GM23248 (cell line): Measurements from ENCODE around the gene CCDC138. TPM values are rescaled to one million over a fixed set of nuclear protein-coding genes. Genes with fewer than 3 reads are reported as not detected.
"Not testable (repeated sequence)": the region's sequence is repeated elsewhere in the genome, so short reads cannot be mapped to it uniquely, and the experiment has no call there.

Experiments used
- DNase-seq: peaks from one replicate; pipeline ENCODE4 v3.0.0-alpha.2; 2015
- H2AFZ ChIP-seq: fragments of 200-600 bp; sonication (generic); 2 replicates; pipeline ENCODE4 v1.6.1; 2016; ENCODE audit warnings: antibody characterized with exemption
- H3F3A ChIP-seq: fragments of 200-600 bp; sonication (generic); 2 replicates; pipeline ENCODE4 v1.6.1; 2016; ENCODE audit warnings: mild to moderate bottlenecking, antibody characterized with exemption, mixed run types; ENCODE audit not compliant: insufficient read depth
- H3K27ac ChIP-seq: fragments of 200-600 bp; sonication (generic); 2 replicates; pipeline ENCODE4 v1.5.1; 2016; ENCODE audit warnings: mild to moderate bottlenecking
- H3K27me3 ChIP-seq: fragments of 200-600 bp; sonication (generic); replicated peaks from 2 replicates; pipeline ENCODE4 v1.6.1; 2016; ENCODE audit warnings: mild to moderate bottlenecking; ENCODE audit not compliant: insufficient read depth
- H3K36me3 ChIP-seq: fragments of 200-600 bp; sonication (generic); 2 replicates; pipeline ENCODE4 v1.6.1; 2016; ENCODE audit warnings: low read depth, mild to moderate bottlenecking
- H3K4me1 ChIP-seq: fragments of 200-600 bp; sonication (generic); 2 replicates; pipeline ENCODE4 v1.6.1; 2016; ENCODE audit warnings: mild to moderate bottlenecking; ENCODE audit not compliant: insufficient read depth
- H3K4me2 ChIP-seq: fragments of 200-600 bp; sonication (generic); one replicate; pipeline ENCODE4 v1.6.1; 2016; ENCODE audit warnings: mild to moderate bottlenecking; ENCODE audit not compliant: unreplicated experiment
- H3K4me3 ChIP-seq: fragments of 200-600 bp; sonication (generic); 2 replicates; pipeline ENCODE4 v1.5.1; 2016; ENCODE audit warnings: mild to moderate bottlenecking
- H3K79me2 ChIP-seq: fragments of 200-600 bp; sonication (generic); 2 replicates; pipeline ENCODE4 v1.6.1; 2016; ENCODE audit warnings: mild to moderate bottlenecking; ENCODE audit not compliant: insufficient read depth
- H3K9ac ChIP-seq: fragments of 200-600 bp; sonication (generic); 2 replicates; pipeline ENCODE4 v1.6.1; 2016; ENCODE audit warnings: mild to moderate bottlenecking
- H3K9me2 ChIP-seq: fragments of 200-600 bp; sonication (generic); 2 replicates; pipeline ENCODE4 v1.6.1; 2016; ENCODE audit warnings: mixed run types, mild to moderate bottlenecking, moderate library complexity; ENCODE audit not compliant: insufficient read depth
- H3K9me3 ChIP-seq: fragments of 200-600 bp; sonication (generic); one replicate; pipeline ENCODE4 v1.6.1; 2017; ENCODE audit warnings: low read depth
- H4K20me1 ChIP-seq: fragments of 200-600 bp; sonication (generic); 2 replicates; pipeline ENCODE4 v1.6.0; 2016; ENCODE audit not compliant: insufficient read depth
- EZH2 ChIP-seq: fragments of 200-600 bp; sonication (generic); IDR thresholded peaks from 2 replicates; pipeline ENCODE4 v1.6.1; 2018; ENCODE audit warnings: antibody characterized with exemption, mild to moderate bottlenecking; ENCODE audit not compliant: insufficient read depth, poor library complexity, severe bottlenecking
- EZH2phosphoT487 ChIP-seq: fragments of 200-600 bp; sonication (generic); IDR thresholded peaks from 2 replicates; pipeline ENCODE4 v1.6.1; 2018; ENCODE audit warnings: antibody characterized with exemption, moderate library complexity, mild to moderate bottlenecking, low read depth; ENCODE audit not compliant: insufficient read depth
- WGBS, 2 experiments: methylation state at CpG; one replicate each; pipeline ENCODE4 v1.1.6; 2015 to 2017; ENCODE audit warnings: low lambda C conversion rate in 2 of 2, low coverage in 1 of 2; ENCODE audit errors: missing lambda C conversion rate in 2 of 2; 5-methylcytosine and 5-hydroxymethylcytosine counted together
- in situ Hi-C: fragments of 300-500 bp; cut with MboI; formaldehyde crosslinking; loops from 2 replicates; pipeline ENCODE4 v1.15.0; 2020
- polyA plus RNA-seq: library from polyadenylated mRNA; unstranded; fragments of >200 nt; fragmentation: Nextera tagmentation; extraction: Ambion mirVana; gene quantifications from 2 replicates; pipeline ENCODE4 v1.2.1, GENCODE V29; 2016
- total RNA-seq: library from RNA; depleted of rRNA; stranded (reverse); fragments of >200 nt; shearing (Covaris generic); gene quantifications from 2 replicates; pipeline ENCODE4 v1.2.3, GENCODE V29; 2014; rRNA removed

CCDC138 gene
- total RNA-seq (2.7 and 4.1 TPM in 2 replicates), polyA plus RNA-seq (1.8 and 3.2 TPM in 2 replicates)

GRCh38 chr2:108786354-108787215 is at the start of gene CCDC138:
CCDC138 (plus strand) TSS chr2:108786771; CDS start chr2:108786823, 52 bp downstream.
- Histone ChIP-seq H3K9me2 (no peaks in the 10 kb centered on the region), H3K9me3 (no peaks in the 10 kb centered on the region), H3K27me3 (no peaks in the 10 kb centered on the region), H3K36me3 (peaks cover 32% of the 10 kb centered on the region), H3K9ac (peak within 1 kb of the TSS; percentile 95), H3K4me3 (peak within 1 kb of the TSS; percentile 91), H3K27ac (peak within 1 kb of the TSS; percentile 81), H4K20me1 (no peaks in the 10 kb centered on the region), H3K79me2 (peaks cover 10% of the 10 kb centered on the region), H2AFZ (peak within 1 kb of the TSS; percentile 90), H3F3A (peaks cover 30% of the 10 kb centered on the region), H3K4me2 (peak within 1 kb of the TSS; percentile 97), H3K4me1 (peaks cover 10% of the 10 kb centered on the region)
- in situ Hi-C loops, result no loop called here
- peak; percentile 97 for DNase-seq
- whole genome bisulfite sequencing, 2 experiments, result 1% methylated on average over 54 to 62 of the region's 78 CpGs
- TF ChIP-seq EZH2phosphoT487 (no peak), EZH2 (no peak)

GRCh38 chr2:108757973-108758372 is 28.6 kb upstream of the CCDC138 start:
- in situ Hi-C loops, H3K27me3 ChIP-seq, DNase-seq, H4K20me1 ChIP-seq, H3K4me3 ChIP-seq, H3K4me1 ChIP-seq, H3K4me2 ChIP-seq, H3K9me3 ChIP-seq, H3K9ac ChIP-seq, H2AFZ ChIP-seq, H3K27ac ChIP-seq, H3K79me2 ChIP-seq, H3K9me2 ChIP-seq, H3F3A ChIP-seq: not testable (repeated sequence)
- 97 to 98% methylated on average over 9 of the region's 9 CpGs for WGBS, 2 experiments
- peaks cover 33% of the 10 kb centered on the region for H3K36me3 ChIP-seq

GRCh38 chr2:108762618-108763017 is 24.0 kb upstream of the CCDC138 start:
- H3F3A ChIP-seq, H3K9me2 ChIP-seq, H3K9me3 ChIP-seq, H3K4me3 ChIP-seq, H3K4me1 ChIP-seq, H4K20me1 ChIP-seq, H3K4me2 ChIP-seq, H3K27ac ChIP-seq, DNase-seq, H3K27me3 ChIP-seq, H2AFZ ChIP-seq, in situ Hi-C loops, H3K9ac ChIP-seq: not testable (repeated sequence)
- Histone ChIP-seq H3K79me2 (peaks cover 26% of the 10 kb centered on the region), H3K36me3 (peaks cover 44% of the 10 kb centered on the region)

GRCh38 chr2:108766671-108767070 is 19.9 kb upstream of the CCDC138 start:
- in situ Hi-C loops, result not testable (repeated sequence)
- WGBS, 2 experiments, result 94 to 98% methylated on average over 4 to 5 of the region's 5 CpGs

GRCh38 chr2:108767859-108768258 is 18.7 kb upstream of the CCDC138 start:
- H4K20me1 ChIP-seq, DNase-seq, H3K9me2 ChIP-seq, H3K9me3 ChIP-seq, H3K4me1 ChIP-seq, in situ Hi-C loops, H3K4me2 ChIP-seq, H3K9ac ChIP-seq, H3K27me3 ChIP-seq, H3F3A ChIP-seq, H3K27ac ChIP-seq, H3K4me3 ChIP-seq, H2AFZ ChIP-seq: not testable (repeated sequence)
- peaks cover 59% of the 10 kb centered on the region for H3K36me3 ChIP-seq
- H3K79me2 ChIP-seq, result peaks cover 64% of the 10 kb centered on the region
- 100% methylated on average over 1 of the region's 2 CpGs for WGBS, 2 experiments

More at GRCh38 chr2:108766671-108767070, 19.9 kb upstream of the CCDC138 start:
- H4K20me1 ChIP-seq, H3K4me2 ChIP-seq, H3K4me1 ChIP-seq, H3F3A ChIP-seq, H3K9me3 ChIP-seq, H3K9me2 ChIP-seq, H3K27ac ChIP-seq, H3K27me3 ChIP-seq, DNase-seq, H3K9ac ChIP-seq, H3K4me3 ChIP-seq, H2AFZ ChIP-seq: not testable (repeated sequence)
- peaks cover 50% of the 10 kb centered on the region for H3K36me3 ChIP-seq
- peaks cover 58% of the 10 kb centered on the region for H3K79me2 ChIP-seq
